Hypothalamus (tissue), 51 donors: ENCODE data around the gene ESR1.
"Not testable (repeated sequence)": the region's sequence is repeated elsewhere in the genome, so short reads cannot be mapped to it uniquely, and the experiment has no call there.

Experiments used
- DNase-seq, 51 donors: peaks; one replicate each; lab custom pipeline; 2025; lab: John Stamatoyannopoulos, UW

The ESR1 gene

DNA sequence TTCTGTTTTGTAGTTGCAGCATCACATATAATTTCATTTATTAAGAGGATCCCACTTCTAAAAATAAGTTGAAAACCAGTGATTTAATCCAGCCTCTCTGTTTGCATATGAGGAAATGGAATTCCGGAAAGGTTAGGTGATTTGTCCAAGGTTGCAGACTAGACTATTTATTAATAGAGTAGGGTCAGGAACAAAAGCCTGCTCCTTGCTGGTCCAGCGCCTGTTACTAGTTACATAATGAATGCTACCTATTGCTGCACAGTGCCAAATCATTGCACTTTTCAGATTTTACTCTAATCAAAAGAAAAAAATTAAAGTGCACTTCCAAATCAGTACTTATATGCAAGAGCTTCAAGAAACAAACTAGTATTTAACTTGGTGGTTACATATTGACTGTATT lies 238.6 kb downstream of the ESR1 start:
- DNase-seq, result no peak

GRCh38 chr6:152048921-152049320 lies 241.4 kb downstream of the ESR1 start:
- no peak for DNase-seq

DNA sequence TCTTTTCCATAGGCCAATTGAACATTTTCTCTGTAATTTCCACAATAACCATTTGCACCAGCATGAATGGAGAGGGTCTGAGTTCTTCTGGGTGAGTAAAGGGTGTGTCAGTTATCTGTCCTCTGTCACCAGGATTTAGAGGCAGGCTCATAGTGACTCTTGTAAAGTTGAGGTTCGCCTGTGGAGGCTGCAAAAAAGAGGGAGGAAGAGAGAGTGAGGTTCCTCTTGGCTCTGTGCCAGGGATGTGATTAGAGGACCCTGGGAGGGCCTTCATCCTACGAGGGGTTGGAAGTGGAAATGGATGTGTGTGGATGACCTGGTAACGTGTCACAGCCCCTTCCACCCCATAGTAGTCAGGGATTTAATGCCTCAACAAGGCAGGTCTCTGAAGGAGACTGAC lies 242.0 kb downstream of the ESR1 start:
- no peak for DNase-seq

DNA sequence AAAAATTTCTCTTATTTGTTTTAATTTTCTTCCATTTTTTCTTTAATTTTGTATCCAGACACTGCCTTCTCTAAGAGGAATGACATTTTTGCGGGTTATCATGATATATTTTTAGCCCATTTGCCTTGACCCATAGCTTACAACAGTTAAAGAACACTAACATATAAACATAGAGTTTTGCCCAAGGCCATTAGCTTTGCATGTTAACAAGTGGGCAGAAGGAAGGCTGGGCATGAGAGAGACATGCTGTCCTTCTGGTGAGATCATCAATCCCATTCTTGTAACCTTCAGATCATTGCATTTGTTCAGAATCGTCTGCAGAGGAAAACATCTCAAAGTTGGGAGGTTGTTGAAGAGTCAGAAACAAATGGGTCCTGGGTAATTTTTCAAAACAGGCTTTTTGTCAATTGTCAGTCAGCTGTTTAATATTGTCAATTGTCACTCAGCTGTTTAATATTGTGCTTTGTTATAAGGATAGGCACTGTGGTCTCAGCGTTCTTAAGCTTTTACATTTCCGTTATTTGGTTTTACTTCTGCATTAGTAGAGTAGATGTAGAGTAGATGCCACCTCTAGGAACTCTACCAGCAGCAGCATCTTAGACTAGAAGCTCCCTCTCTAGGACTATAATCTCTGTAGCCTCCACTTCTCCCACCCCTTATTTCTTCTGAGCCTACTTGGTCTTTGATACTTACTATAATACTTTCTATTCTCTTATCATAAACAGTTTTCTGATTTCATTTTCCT lies 243.1 kb downstream of the ESR1 start:
- no peak for DNase-seq

GRCh38 chr6:152052061-152052460 lies 244.6 kb downstream of the ESR1 start:
- DNase-seq, result no peak

- no peak for DNase-seq
Measured at GRCh38 chr6:152053332-152053731, 245.8 kb downstream of the ESR1 start.

GRCh38 chr6:152054441-152054840 lies 247.0 kb downstream of the ESR1 start:
- no peak for DNase-seq

DNA sequence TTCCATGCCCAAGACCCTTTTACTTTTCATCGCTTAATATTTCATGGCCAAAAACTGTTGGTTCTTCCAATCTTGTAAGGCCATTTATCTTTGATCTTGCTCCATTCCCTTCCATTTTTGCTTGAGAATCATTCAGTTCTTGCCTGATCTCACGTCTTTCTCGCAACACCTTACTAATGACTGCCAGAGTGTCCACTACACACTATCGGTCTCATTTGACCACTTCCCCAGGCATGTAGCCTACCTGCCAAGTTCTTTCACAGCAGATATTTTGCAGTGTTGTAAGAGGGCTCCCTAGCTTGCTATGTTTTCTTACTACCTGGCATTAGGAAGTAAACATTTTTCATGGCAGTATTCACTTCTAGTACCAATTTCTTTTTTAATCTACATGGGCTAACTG lies 248.0 kb downstream of the ESR1 start:
- DNase-seq, result no peak

DNA sequence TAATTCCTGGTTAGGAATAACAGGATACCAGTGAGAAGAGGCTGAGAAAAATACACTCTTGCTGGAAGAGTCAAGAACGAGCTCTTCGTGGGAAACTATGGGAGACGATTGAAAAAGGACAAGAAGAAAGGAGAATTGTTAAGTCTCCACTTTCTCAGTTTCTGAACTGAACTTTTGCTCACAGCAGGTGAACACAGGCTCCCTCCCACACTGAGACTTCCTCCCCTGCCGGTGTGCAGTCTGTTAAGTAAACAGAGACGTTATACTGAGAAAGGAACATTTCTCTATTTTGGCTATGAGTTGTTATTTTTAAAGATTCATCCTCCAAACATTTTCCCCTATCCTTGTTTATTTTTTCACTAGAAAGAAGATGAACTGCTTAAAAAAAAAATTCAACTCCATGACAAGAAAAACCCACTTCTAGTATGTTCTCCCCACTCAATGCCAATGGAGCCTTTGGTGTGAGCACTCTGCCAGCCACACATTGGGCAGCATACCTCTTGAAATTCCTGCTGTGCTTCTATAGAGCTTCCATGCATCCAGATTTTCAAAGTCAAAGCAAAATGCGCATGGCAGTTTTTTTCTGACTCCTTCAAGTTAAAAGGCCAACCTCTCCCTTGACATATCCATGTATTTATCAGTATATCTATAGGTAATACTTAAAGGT lies 250.5 kb downstream of the ESR1 start:
- no peak for DNase-seq

GRCh38 chr6:152059909-152060308 lies 252.4 kb downstream of the ESR1 start:
- no peak for DNase-seq

DNA sequence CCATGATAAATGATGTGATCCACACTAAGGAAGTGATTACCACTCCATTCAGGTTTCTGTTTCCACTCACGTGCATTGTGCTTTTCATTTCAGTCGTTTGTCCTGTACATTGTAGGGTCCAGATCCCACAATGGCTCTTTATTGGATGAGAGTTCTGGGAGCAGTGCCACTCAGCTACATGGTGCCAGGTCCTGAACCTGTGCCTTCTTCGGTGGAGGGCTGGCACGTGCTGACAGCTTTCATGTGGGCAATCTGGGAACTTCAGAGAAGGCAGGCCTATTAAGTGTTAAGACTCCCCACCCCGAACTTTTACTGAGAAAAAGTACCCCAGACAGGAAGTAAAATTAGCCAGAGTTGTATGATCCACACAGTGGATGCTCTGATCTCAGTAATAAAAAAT lies 255.0 kb downstream of the ESR1 start:
- no peak for DNase-seq

- no peak for DNase-seq
Measured at GRCh38 chr6:152063170-152063921, 255.9 kb downstream of the ESR1 start.

GRCh38 chr6:152068622-152069261 lies 261.3 kb downstream of the ESR1 start:
- DNase-seq, result no peak

DNA sequence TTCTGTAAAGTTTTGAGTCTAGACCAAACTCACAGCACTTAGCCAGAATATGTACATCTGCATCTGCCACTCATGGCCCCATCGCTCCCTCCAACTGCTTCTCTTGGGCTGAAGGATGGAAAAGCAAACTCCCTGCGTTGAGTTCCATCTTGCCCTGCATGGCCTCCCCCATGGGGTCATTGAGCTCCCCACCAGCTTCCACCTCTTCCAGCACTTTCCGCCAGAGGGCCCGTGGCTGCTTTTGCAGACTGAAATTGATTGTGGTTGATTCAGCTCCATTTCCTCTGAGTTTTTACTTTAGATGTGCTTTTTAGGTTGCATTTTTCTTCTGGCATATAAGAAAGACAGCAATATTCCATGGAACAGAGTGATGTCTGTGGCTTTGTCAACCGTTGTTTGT lies 263.1 kb downstream of the ESR1 start:
- DNase-seq, result no peak

GRCh38 chr6:152071318-152071717 lies 263.8 kb downstream of the ESR1 start:
- DNase-seq, result no peak

- no peak for DNase-seq
Measured at GRCh38 chr6:152071843-152072242, 264.4 kb downstream of the ESR1 start.

DNA sequence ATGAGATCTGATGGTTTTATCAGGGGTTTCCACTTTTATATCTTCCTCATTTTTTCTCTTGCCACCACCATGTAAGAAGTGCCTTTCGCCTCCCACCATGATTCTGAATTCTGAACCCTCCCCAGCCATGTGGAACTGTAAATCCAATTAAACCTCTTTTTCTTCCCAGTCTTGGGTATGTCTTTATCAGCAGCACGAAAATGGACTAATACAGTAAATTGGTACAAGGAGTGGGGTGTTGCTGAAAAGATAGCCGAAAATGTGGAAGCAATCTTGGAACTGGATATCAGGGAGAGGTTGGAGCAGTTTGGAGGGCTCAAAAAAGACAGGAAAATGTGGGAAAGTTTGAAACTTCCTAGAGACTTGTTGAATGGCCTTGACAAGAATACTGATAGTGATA lies 268.8 kb downstream of the ESR1 start:
- not testable (repeated sequence) for DNase-seq

DNA sequence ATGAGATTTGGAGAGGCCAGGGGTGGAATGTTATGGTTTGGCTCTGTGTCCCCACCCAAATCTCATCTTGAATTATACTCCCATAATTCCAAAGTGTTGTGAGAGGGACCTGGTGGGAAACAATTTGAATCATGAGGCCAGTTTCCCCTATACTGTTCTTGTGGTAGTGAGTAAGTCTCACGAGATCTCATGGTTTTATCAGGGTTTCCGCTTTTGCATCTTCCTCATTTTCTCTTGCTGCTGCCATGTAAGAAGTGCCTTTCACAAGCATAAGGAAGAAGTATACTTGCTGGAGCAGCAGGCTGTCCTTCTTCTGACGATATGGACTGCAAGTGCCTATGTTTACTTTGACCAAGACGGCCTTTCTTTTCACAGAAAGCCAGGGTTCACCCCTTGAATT lies 270.5 kb downstream of the ESR1 start:
- DNase-seq, result no peak

DNA sequence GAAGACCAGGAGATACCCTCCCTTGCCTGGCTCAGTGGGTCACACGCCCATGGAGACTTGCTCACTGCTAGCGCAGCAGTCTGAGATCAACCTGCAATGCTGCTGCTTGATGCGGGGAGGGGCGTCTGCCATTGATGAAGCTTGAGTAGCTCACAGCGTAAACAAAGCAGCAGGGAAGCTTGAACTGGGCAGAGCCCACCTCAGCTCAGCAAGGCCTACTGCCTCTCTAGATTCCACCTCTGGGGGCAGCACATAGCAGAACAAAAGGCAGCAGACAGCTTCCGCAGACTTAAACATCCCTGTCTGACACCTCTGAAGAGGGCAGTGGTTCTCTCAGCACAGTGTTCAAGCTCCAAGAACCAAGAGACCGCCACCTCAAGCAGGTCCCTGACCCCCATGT lies 271.3 kb downstream of the ESR1 start:
- DNase-seq, result no peak

DNA sequence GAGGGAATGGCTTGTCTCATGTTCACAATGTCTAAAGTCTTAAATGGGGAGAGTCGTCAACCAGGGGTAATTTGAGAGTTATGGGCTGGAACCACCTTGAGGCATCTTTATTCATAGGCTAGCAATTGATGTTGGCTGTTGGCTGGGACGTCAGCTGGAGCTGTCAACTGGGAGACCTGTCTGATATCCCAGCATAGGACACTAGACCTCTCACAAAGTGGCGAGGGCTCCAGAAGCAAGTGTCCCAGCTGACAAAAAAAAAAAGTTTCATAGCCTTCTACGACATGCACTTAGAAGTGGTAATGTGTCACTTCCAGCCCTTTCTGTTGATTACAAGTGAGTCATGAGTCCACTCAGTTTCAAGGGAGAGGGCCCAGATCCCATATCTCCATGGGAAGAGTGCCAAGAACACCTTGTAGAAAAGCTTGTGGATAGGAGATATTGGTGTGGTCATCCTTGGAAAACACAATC lies 278.0 kb downstream of the ESR1 start:
- DNase-seq, result no peak

GRCh38 chr6:152086223-152086873 lies 278.9 kb downstream of the ESR1 start:
- DNase-seq, result no peak
